A549 (cell line): ENCODE data around the gene SVEP1. TPM values are rescaled to one million over a fixed set of nuclear protein-coding genes. Genes with fewer than 3 reads are reported as not detected.

ENCODE experiments used
- ATAC-seq, 2 experiments: fragments of 200-7000 bp in 1 of 2; fragments of >200 bp in 1 of 2; cut with Nextera tagmentation in 1 of 2; cut with Tn5 transposase in 1 of 2; 3 replicates each; pipeline versions ENCODE4 v1.8.0 to v1.9.1; 2018 to 2020; ENCODE audit warnings: mild to moderate bottlenecking in 1 of 2, moderate library complexity in 1 of 2
- CTCF ChIA-PET: fragments of 300-600 bp; sonication (Branson Sonifier 250); formaldehyde crosslinking; extraction: SDS; loops from one replicate; lab custom pipeline; 2021; ENCODE audit warnings: antibody characterized with exemption, inconsistent platforms; lab: Yijun Ruan, JAX
- POLR2A ChIA-PET: fragments of 350-600 bp; formaldehyde crosslinking; extraction: SDS; loops from one replicate; lab custom pipeline; 2021; ENCODE audit warnings: antibody characterized with exemption, inconsistent platforms; lab: Yijun Ruan, JAX
- DNase-seq, 2 experiments: peaks; one replicate each; pipeline versions ENCODE4 v3.0.0 to v3.0.0-alpha.2; 2011 to 2016; ENCODE audit warnings: low read depth in 1 of 2, low spot score in 1 of 2
- FAIRE-seq: peaks from 2 replicates; lab custom pipeline; 2011; peaks lifted over from hg19 to GRCh38; lab: Jason Lieb, UNC
- H3K27ac ChIP-seq, 2 experiments: fragments of >200 bp; sonication (Bioruptor Twin); formaldehyde crosslinking; 3 replicates each; pipeline ENCODE4 v1.5.1; 2016 to 2017
- H3K4me1 ChIP-seq: fragments of >200 bp; sonication (Bioruptor Twin); formaldehyde crosslinking; 3 replicates; pipeline ENCODE4 v1.6.1; 2016
- H3K4me2 ChIP-seq: fragments of >200 bp; sonication (Bioruptor Twin); formaldehyde crosslinking; 3 replicates; pipeline ENCODE4 v1.6.1; 2016
- H3K4me3 ChIP-seq: fragments of >200 bp; sonication (Bioruptor Twin); formaldehyde crosslinking; 3 replicates; pipeline ENCODE4 v1.5.1; 2016
- H3K9me3 ChIP-seq: fragments of >200 bp; sonication (Bioruptor Twin); formaldehyde crosslinking; 3 replicates; pipeline ENCODE4 v1.6.1; 2016
- CEBPB ChIP-seq, 2 experiments: fragments of >200 bp in 1 of 2; sonication (Bioruptor Twin) in 1 of 2; formaldehyde crosslinking in 1 of 2; IDR thresholded peaks; 2 replicates each; pipeline ENCODE4 v1.6.1; 2012 to 2016
- EHF ChIP-seq: fragments of 250-450 bp; sonication (Bioruptor Pico); IDR thresholded peaks from 2 replicates; pipeline ENCODE4 v1.5.0; 2020; ENCODE audit warnings: mild to moderate bottlenecking
- EHMT2 ChIP-seq: fragments of 200-600 bp; sonication (generic); IDR thresholded peaks from 2 replicates; pipeline ENCODE4 v1.6.1; 2016; ENCODE audit warnings: antibody characterized with exemption, low read depth, mild to moderate bottlenecking, moderate library complexity
- EP300 ChIP-seq, 2 experiments: fragments of >200 bp; sonication (Bioruptor Twin); formaldehyde crosslinking; IDR thresholded peaks; 2 replicates in 1 of 2; 3 replicates in 1 of 2; pipeline ENCODE4 v1.6.1; 2016 to 2017
- ESRRA ChIP-seq: fragments of 150-350 bp; IDR thresholded peaks from 2 replicates; pipeline ENCODE4 v1.6.1; 2014; ENCODE audit warnings: mild to moderate bottlenecking, low read length, borderline replicate concordance
- GATA3 ChIP-seq: IDR thresholded peaks from 2 replicates; pipeline ENCODE4 v1.6.1; 2012; ENCODE audit warnings: borderline replicate concordance
- HOXA7 ChIP-seq: fragments of 250-450 bp; sonication (Bioruptor Pico); IDR thresholded peaks from 2 replicates; pipeline ENCODE4 v1.5.0; 2020; ENCODE audit warnings: mild to moderate bottlenecking, moderate library complexity
- KDM1A ChIP-seq: fragments of 200-600 bp; sonication (generic); IDR thresholded peaks from 2 replicates; pipeline ENCODE4 v1.6.1; 2016; ENCODE audit warnings: low read depth, mild to moderate bottlenecking
- KDM5A ChIP-seq: fragments of 200-600 bp; sonication (generic); IDR thresholded peaks from 2 replicates; pipeline ENCODE4 v1.6.1; 2016; ENCODE audit warnings: antibody characterized with exemption, mild to moderate bottlenecking
- NPAS2 ChIP-seq: fragments of 250-450 bp; sonication (Bioruptor Pico); IDR thresholded peaks from 2 replicates; pipeline ENCODE4 v1.8.0; 2022; ENCODE audit warnings: mild to moderate bottlenecking, moderate library complexity, borderline replicate concordance
- POLR2A ChIP-seq: IDR thresholded peaks from 2 replicates; pipeline ENCODE4 v1.6.1; 2012; ENCODE audit warnings: mild to moderate bottlenecking, low read length
- POLR2AphosphoS2 ChIP-seq: conservative IDR thresholded peaks from 2 replicates; pipeline ENCODE4 v1.6.1; 2012; ENCODE audit warnings: low read length, improper control_type of control experiment, inconsistent platforms
- RFX5 ChIP-seq: fragments of 450-650 bp; IDR thresholded peaks from 2 replicates; pipeline ENCODE4 v1.7.1; 2014; ENCODE audit warnings: antibody characterized with exemption, mild to moderate bottlenecking, moderate library complexity
- TFCP2L1 ChIP-seq: fragments of 250-450 bp; sonication (Bioruptor Pico); IDR thresholded peaks from 2 replicates; pipeline ENCODE4 v1.5.0; 2021; ENCODE audit warnings: mild to moderate bottlenecking
- ZC3H11A ChIP-seq: fragments of 450-650 bp; IDR thresholded peaks from 2 replicates; pipeline ENCODE4 v1.6.1; 2014; ENCODE audit warnings: antibody characterized with exemption, mild to moderate bottlenecking
- ZNF302 ChIP-seq: fragments of 250-450 bp; sonication (Bioruptor Pico); IDR thresholded peaks from 2 replicates; pipeline ENCODE4 v1.9.0; 2021; ENCODE audit warnings: inconsistent platforms, mild to moderate bottlenecking, moderate library complexity
- WGBS: methylation state at CpG from one replicate; pipeline ENCODE4 v1.1.6; 2017; ENCODE audit errors: missing lambda C conversion rate; 5-methylcytosine and 5-hydroxymethylcytosine counted together
- polyA plus RNA-seq, 4 experiments: library from polyadenylated mRNA; depleted of rRNA in 3 of 4; stranded (reverse); fragments of >200 nt; fragmentation: RNase III in 1 of 4; extraction: RNeasy Plus Mini Kit Qiagen cat#74134 plus additional on column Dnase treatment in 1 of 4; gene quantifications; 2 replicates in 3 of 4; 3 replicates in 1 of 4; pipeline ENCODE4 v1.2.3, GENCODE V29; 2011 to 2017
- TF ChIP-seq, protein P1 (sequence below): IDR thresholded peaks from 2 replicates; pipeline ENCODE4 v1.6.1; 2012; ENCODE audit warnings: low read depth, borderline replicate concordance
- TF ChIP-seq, protein P2 (sequence below): fragments of 250-450 bp; sonication (Bioruptor Pico); IDR thresholded peaks from 2 replicates; pipeline ENCODE4 v1.5.0; 2021; ENCODE audit warnings: mild to moderate bottlenecking, moderate library complexity, borderline replicate concordance
- TF ChIP-seq, protein P3 (sequence below): fragments of 150-350 bp; IDR thresholded peaks from 2 replicates; pipeline ENCODE4 v1.6.1; 2014; ENCODE audit warnings: low read depth, mild to moderate bottlenecking, low read length
- TF ChIP-seq, protein P4 (sequence below): fragments of 450-650 bp; IDR thresholded peaks from 2 replicates; pipeline ENCODE4 v1.6.1; 2014; ENCODE audit warnings: antibody characterized with exemption
- TF ChIP-seq, protein P5 (sequence below): fragments of >200 bp; sonication (Bioruptor Twin); formaldehyde crosslinking; IDR thresholded peaks from 3 replicates; pipeline ENCODE4 v1.5.1; 2016

Gene SVEP1
- polyA plus RNA-seq, 2 of the 4 experiments (the other 2 are of a cell fraction): 0.52 to 1.5 TPM

DNA sequence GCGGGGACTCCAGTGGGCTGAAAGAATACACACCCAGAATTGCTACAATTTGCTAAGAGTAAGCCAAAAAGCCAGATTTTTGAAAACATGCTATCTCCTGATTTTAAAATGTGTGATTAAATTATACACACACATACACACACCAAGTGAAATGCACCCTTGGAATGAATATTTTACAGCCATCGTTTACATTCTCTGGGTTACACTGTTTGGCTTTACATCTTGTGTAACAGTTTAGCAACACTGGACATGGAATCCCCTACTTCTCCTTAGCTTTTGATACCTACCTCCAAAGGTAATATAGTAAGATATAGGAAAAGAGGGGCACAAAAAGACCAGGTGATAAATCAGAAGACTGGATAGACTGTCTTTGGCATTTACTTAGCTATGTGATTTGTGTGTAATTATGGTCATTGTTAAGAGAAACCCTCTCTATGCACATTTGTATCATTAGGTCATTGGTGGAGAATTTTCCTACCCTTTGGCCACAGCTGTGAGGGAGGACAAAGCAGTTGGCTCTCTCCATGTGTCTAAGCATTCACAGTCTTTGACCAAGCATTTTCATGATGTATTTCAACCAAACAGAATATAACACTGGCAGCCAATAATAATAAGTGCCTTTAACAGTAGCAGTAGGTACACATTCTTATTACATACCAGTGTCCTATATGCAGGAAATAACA is 7.6 kb downstream of the SVEP1 start:
- Histone ChIP-seq H3K4me2 (no peak overlapping the region), H3K4me1 (peaks cover 12% of the 10 kb centered on the region; the same call in 2 of the 3 replicates), H3K9me3 (no peaks in the 10 kb centered on the region), H3K4me3 (no peak overlapping the region), H3K27ac (no peak overlapping the region)
- DNase-seq (no peak), FAIRE-seq (no peak), ATAC-seq (no peak)
- POLR2A ChIA-PET: no interaction called here
- no peak for TF ChIP-seq POLR2AphosphoS2
- TF ChIP-seq HOXA7 (CRISPR knock-in tag): no peak
- no peak for TF ChIP-seq TFCP2L1
- TF ChIP-seq ZNF302 (CRISPR knock-in tag): no peak
- CTCF ChIA-PET: interaction anchor here (1.0 to 1.1 kb wide), 2 partner anchors 38 to 172 kb away, joined by 3 read pairs; no protein-coding TSS in a partner anchor
- 64% methylated on average over 2 of the region's 2 CpGs for WGBS

DNA sequence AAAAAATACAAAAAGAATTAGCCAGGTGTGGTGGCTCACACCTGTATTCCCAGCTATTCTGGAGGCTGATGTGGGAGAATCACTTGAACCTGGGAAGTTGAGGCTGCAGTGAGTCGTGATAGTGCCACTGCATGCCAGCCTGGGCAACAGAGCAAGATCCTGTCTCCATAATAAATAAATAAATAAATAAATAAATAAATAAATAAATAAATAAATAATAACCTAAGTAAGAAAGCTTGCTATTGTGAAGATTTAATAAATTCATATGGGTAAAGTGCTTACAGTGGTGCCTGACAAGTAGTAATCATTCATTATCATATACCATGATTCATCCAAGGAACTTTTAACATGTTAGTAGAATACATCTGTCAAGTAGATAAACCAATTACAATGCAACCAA is 13.4 kb downstream of the SVEP1 start:
- WGBS: 17% methylated on average over 1 of the region's 1 CpG
- no peak for FAIRE-seq

DNA sequence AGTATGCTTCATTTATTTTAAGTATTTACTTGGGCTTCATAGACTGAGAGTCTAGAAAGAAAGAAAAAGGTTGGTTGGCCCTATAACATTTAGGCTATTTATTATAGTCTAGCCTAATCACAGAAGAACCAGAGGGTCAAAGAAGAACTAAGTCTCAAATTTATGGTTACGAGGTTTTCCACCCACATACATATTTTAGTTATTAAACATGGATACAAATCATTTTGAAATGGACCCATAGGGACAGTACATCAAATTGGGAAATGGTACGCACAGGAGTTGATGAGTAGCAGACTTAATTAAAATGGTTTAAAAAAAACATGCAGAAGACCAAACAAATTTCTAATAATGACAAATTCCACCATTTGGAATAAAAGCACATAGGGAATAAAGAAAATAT is 17.7 kb downstream of the SVEP1 start:
- H3K4me1 ChIP-seq: 0 out of 3 replicates have a peak, but pooled peaks cover under 1% of the 10 kb centered on the region
- ATAC-seq (no peak), FAIRE-seq (no peak), DNase-seq (no peak)
- CTCF ChIA-PET: interaction anchor here (1.4 kb wide), 1 partner anchor 19 kb away, joined by 4 read pairs; no protein-coding TSS in a partner anchor
- H3K4me3 ChIP-seq: no peak overlapping the region
- no peak for TF ChIP-seq HOXA7 (CRISPR knock-in tag)
- no peak for TF ChIP-seq EHMT2
- TF ChIP-seq RFX5: no peak
- no peak for TF ChIP-seq KDM1A
- TF ChIP-seq, protein P1, sequence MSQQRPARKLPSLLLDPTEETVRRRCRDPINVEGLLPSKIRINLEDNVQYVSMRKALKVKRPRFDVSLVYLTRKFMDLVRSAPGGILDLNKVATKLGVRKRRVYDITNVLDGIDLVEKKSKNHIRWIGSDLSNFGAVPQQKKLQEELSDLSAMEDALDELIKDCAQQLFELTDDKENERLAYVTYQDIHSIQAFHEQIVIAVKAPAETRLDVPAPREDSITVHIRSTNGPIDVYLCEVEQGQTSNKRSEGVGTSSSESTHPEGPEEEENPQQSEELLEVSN: no peak
- TF ChIP-seq EHF (CRISPR knock-in tag): no peak
- TF ChIP-seq POLR2A: no peak
- TF ChIP-seq ESRRA: no peak
- no peak for TF ChIP-seq CEBPB (IDR thresholded peaks at IDR 0.05)
- TF ChIP-seq NPAS2 (CRISPR knock-in tag): no peak
- TF ChIP-seq, protein P2, sequence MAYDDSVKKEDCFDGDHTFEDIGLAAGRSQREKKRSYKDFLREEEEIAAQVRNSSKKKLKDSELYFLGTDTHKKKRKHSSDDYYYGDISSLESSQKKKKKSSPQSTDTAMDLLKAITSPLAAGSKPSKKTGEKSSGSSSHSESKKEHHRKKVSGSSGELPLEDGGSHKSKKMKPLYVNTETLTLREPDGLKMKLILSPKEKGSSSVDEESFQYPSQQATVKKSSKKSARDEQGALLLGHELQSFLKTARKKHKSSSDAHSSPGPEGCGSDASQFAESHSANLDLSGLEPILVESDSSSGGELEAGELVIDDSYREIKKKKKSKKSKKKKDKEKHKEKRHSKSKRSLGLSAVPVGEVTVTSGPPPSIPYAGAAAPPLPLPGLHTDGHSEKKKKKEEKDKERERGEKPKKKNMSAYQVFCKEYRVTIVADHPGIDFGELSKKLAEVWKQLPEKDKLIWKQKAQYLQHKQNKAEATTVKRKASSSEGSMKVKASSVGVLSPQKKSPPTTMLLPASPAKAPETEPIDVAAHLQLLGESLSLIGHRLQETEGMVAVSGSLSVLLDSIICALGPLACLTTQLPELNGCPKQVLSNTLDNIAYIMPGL (CRISPR knock-in tag): no peak
- TF ChIP-seq, protein P3, sequence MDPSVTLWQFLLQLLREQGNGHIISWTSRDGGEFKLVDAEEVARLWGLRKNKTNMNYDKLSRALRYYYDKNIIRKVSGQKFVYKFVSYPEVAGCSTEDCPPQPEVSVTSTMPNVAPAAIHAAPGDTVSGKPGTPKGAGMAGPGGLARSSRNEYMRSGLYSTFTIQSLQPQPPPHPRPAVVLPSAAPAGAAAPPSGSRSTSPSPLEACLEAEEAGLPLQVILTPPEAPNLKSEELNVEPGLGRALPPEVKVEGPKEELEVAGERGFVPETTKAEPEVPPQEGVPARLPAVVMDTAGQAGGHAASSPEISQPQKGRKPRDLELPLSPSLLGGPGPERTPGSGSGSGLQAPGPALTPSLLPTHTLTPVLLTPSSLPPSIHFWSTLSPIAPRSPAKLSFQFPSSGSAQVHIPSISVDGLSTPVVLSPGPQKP: no peak
- TF ChIP-seq, protein P4, sequence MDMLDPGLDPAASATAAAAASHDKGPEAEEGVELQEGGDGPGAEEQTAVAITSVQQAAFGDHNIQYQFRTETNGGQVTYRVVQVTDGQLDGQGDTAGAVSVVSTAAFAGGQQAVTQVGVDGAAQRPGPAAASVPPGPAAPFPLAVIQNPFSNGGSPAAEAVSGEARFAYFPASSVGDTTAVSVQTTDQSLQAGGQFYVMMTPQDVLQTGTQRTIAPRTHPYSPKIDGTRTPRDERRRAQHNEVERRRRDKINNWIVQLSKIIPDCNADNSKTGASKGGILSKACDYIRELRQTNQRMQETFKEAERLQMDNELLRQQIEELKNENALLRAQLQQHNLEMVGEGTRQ: no peak
- no peak for TF ChIP-seq KDM5A
- no peak for TF ChIP-seq EP300 (IDR thresholded peaks at IDR 0.05)
- TF ChIP-seq, protein P5, sequence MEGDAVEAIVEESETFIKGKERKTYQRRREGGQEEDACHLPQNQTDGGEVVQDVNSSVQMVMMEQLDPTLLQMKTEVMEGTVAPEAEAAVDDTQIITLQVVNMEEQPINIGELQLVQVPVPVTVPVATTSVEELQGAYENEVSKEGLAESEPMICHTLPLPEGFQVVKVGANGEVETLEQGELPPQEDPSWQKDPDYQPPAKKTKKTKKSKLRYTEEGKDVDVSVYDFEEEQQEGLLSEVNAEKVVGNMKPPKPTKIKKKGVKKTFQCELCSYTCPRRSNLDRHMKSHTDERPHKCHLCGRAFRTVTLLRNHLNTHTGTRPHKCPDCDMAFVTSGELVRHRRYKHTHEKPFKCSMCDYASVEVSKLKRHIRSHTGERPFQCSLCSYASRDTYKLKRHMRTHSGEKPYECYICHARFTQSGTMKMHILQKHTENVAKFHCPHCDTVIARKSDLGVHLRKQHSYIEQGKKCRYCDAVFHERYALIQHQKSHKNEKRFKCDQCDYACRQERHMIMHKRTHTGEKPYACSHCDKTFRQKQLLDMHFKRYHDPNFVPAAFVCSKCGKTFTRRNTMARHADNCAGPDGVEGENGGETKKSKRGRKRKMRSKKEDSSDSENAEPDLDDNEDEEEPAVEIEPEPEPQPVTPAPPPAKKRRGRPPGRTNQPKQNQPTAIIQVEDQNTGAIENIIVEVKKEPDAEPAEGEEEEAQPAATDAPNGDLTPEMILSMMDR: no peak
- no peak for TF ChIP-seq GATA3
- no peaks in the 10 kb centered on the region for H3K9me3 ChIP-seq
- no peak overlapping the region for H3K27ac ChIP-seq
- POLR2A ChIA-PET: no interaction called here
- 82% methylated on average over 2 of the region's 2 CpGs for WGBS
- H3K4me2 ChIP-seq: no peak overlapping the region

More for the DNA sequence above, 13.4 kb downstream of the SVEP1 start:
- ATAC-seq: no peak
- ChIA-PET POLR2A (no interaction called here), CTCF (no interaction called here)
- no peak for DNase-seq
- no peaks in the 10 kb centered on the region for H3K4me1 ChIP-seq
- TF ChIP-seq EHMT2 (no peak), ZC3H11A (peak; percentile 38)
- no peaks in the 10 kb centered on the region for H3K9me3 ChIP-seq
- H3K27ac ChIP-seq: no peak overlapping the region
- H3K4me3 ChIP-seq: no peak overlapping the region
- H3K4me2 ChIP-seq: no peak overlapping the region
